CMK (cell line): Measurements from ENCODE around the gene BMP8A.
"Not testable (repeated sequence)": the region's sequence is repeated elsewhere in the genome, so short reads cannot be mapped to it uniquely, and the experiment has no call there.

ENCODE experiments used
- DNase-seq: peaks from one replicate; pipeline ENCODE4 v3.0.0-alpha.2; 2010; ENCODE audit warnings: low read depth

Gene BMP8A

GRCh38 chr1:39527190-39527579 lies 35.7 kb downstream of the BMP8A start:
- DNase-seq = not testable (repeated sequence)

DNA sequence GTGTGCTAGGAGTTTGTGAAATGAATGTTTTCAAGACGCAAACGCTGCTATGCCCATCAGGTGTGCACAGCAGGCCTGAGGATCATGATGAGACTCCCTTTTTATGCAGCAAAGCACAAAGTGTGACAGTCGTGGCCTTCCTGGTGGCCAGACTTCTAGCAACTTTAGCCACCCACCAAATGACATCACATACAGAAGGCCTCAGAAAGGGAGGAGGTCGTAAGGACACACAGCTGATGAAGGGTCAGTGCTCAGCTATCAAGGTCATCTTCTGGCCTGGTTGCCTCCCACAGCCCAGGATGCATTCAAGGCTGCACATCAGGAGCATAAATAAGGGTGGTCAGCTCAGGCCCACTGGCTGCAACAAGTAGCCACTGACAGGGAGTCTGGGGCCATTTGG lies 36.6 kb downstream of the BMP8A start:
- no peak for DNase-seq

GRCh38 chr1:39529901-39530535 lies 38.6 kb downstream of the BMP8A start:
- no peak for DNase-seq

DNA sequence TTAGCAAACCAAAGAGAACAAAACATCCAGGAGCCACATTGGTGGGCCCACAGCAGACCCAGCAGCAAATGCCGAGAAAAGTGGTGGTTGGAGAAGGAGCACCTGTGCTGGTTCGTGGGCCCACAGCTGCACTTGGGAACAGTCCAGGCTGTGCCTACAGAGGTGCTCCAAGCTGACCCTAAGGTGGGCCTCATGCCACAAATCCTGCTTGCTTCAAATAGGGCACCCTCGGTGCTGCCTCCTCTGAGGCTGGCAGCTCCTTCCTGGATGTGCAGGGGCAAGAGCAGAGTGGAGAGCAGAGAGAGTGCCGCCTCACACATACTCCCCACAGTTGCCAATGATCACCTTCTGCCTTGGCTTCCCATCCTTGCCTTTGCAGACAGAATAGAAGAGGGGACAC lies 40.1 kb downstream of the BMP8A start:
- no peak for DNase-seq

- DNase-seq = no peak
Measured at GRCh38 chr1:39533442-39533841, 42.0 kb downstream of the BMP8A start.

DNA sequence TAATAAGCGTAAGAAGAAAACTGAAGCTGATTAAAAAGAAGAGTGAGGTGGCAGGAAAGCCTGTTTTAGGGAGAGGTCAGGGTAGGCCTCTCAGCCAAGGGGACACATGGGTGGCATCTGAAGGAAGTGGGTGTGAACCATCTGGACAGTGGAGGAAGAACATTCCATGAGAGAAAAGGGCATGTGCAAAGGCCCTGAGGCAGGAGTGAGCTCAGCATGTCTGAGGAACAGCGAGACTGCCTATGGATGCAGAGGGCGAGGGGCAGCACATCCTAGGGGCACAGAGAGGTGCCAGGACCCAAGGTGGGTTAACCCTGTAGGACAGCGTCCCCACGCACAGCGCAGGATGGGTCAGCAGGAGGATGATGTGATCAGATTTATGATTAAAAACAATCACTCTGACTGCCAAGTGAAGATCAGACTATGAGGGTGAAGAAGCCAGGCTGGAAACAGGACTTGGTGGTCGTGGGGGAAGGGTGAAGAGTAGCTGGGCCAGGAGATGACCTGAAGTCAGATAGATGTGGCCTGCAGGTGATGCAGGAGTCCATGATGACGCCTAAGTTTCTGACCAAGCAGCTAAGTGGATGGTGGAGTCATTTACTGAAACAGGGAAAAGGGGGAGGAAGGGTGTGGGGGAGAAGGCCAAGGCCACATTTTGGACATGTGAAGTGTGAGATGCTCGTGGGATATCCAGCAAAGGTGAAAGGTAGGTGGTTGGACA lies 47.3 kb downstream of the BMP8A start:
- no peak for DNase-seq

DNA sequence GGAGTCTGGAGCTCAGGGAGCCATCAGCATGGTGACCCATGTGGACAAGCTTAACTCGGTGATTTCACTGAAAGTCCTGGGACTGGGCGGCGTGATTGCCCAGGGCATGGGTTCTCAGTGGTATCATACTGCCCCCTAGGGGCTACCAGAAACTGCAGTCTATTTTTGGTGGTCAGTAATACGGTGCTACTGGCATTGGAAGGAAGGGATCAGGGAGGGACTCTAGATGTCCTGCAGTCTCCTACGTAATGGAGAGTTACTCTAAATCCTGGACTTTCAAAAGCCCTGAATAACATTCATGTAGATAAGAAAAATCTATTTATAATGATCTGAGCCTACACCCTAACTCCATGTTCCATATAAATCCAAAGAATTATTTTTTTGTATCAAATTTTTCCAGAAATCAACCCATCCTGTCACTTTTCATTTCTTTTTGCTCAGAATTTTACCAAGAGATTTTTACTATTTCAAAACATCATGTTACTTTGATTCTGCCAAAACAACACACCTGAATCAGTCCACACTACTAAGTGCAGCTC lies 47.9 kb downstream of the BMP8A start:
- peak; percentile 63 for DNase-seq

DNA sequence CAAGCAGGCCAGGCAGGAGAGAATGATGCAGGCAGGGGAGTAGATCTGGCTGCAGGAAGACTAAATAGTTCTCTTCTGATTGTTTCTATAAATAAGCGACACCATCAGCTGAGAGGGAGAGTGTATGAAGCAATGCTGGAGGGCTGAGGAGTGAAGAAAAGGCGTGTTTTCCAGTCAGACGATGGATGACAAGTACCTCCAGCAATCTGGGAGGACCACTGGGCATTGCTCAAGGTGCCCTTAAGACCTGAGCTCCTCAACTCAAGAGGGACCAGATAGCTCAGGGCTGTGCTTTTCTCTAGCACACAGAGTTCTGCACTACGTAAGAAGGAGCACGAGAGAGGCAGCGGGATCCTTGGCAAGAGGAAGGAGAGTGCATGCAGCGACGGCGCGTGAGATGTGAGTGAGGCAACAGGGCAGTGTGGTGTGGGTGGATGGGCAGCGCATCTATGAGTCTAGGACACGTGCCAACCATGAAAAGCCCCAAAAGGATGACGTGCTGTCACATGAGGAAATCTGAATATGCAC lies 49.1 kb downstream of the BMP8A start:
- DNase-seq = no peak

DNA sequence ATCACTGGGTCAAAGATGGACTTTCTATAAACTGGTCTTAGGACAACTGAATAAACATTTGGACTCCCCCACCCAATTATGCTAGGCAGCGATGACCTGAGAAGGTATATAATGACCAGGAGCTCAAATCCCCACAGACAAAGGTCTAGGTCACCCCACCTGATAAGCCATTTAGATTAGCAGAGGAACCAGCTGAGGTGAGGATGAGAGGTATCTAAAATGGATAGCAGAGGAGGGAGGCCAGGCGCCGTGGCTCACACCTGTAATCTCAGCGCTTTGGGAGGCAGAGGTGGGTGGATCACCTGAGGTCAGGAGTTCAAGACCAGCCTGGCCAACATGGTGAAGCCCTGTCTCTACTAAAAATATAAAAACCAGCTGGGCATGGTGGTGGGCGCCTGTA lies 51.5 kb downstream of the BMP8A start:
- no peak for DNase-seq

- DNase-seq = no peak
Measured at GRCh38 chr1:39544327-39544726, 52.9 kb downstream of the BMP8A start.

GRCh38 chr1:39545531-39545930 lies 54.1 kb downstream of the BMP8A start:
- DNase-seq = no peak

DNA sequence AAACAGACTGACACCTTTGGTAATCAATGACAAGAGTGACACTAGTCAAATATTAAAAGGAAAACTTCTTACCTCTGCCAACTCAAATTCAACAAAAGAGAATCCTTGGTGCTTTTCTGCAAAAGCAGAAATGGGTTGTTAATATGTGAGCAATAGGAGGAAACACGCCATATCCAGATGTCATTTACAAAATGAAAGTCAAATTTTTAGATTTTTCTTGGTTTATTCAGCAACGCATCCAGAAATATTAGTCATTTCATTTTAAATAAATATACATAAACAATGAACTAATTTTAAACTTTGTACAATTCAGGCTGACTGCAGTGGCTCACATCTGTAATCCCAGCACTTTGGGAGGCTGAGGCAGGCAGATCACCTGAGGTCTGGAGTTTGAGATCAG lies 62.8 kb downstream of the BMP8A start:
- no peak for DNase-seq

GRCh38 chr1:39561279-39561678 lies 69.8 kb downstream of the BMP8A start:
- no peak for DNase-seq

GRCh38 chr1:39562886-39563285 lies 71.5 kb downstream of the BMP8A start:
- DNase-seq = no peak

GRCh38 chr1:39563669-39564068 lies 72.2 kb downstream of the BMP8A start:
- no peak for DNase-seq

DNA sequence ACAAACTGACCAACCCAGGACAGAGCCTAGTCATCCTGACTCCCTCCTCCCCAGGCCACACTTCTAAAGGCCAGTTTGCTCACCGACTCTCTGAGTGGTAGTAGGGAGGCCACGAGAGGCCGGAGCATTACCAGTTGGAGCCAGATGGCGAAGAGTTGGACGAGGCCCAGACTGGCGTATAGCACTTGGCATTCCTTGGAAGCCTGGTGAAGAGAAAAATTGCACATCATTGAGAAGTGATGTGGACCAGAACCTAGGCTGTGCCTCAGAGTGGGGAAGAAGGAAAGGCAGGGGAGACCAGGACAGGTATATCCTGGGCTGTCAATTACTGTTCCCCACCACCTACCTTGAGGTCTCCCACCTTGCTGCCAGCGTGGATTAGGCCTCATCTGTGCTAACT lies 72.9 kb downstream of the BMP8A start:
- DNase-seq = no peak

- no peak for DNase-seq
Measured at GRCh38 chr1:39564941-39565340, 73.5 kb downstream of the BMP8A start.

- DNase-seq = no peak
Measured at GRCh38 chr1:39566441-39567137, 75.2 kb downstream of the BMP8A start.

GRCh38 chr1:39567302-39567701 lies 75.9 kb downstream of the BMP8A start:
- no peak for DNase-seq

DNA sequence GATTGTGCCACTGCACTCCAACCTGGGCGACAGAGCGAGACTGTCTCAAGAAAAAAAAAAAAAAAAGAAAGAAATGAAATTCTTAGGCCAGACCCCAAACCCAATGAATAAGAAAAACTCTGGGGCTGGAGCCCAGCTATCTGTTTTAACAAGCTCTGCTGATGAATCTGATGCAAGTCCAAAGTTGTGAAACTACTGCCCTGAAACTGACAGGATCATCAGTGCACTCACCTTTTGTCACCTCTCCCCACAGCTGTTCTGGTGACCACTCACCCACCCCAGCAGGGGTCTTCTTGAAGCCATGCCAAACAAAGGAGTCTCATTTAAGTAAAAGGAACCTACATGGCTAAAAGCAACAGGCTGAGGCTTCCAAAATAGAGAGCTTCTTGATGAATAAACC lies 76.8 kb downstream of the BMP8A start:
- no peak for DNase-seq

- no peak for DNase-seq
Measured at GRCh38 chr1:39569034-39569433, 77.6 kb downstream of the BMP8A start.

- DNase-seq = no peak
Measured at GRCh38 chr1:39570477-39571177, 79.2 kb downstream of the BMP8A start.
